Activated CD4-positive, alpha-beta T cell treated with anti-CD3 and anti-CD28 coated beads, Interleukin-2, Interleukin-4, amounts not matched to agents 100 ng/mL and 50 ng/mL, durations not matched to agents 16 hours and 8 hours (primary cell): Measurements from ENCODE around the gene TCF12.
"Not testable (repeated sequence)": the region's sequence is repeated elsewhere in the genome, so short reads cannot be mapped to it uniquely, and the experiment has no call there.

Experiments
- DNase-seq: peaks from one replicate; pipeline ENCODE4 v3.0.0-alpha.2; 2020; ENCODE audit warnings: low spot score

Gene TCF12

GRCh38 chr15:57135800-57136199 is 217.4 kb downstream of the TCF12 start:
- no peak for DNase-seq

- no peak for DNase-seq
These were observed 219.9 kb downstream of the TCF12 start for GRCh38 chr15:57138349-57138788.

- DNase-seq = no peak
These were observed 225.2 kb downstream of the TCF12 start for GRCh38 chr15:57143511-57144078.

GRCh38 chr15:57144448-57144847 is 226.0 kb downstream of the TCF12 start:
- DNase-seq = no peak

GRCh38 chr15:57146506-57147201 is 228.2 kb downstream of the TCF12 start:
- peak; percentile 33 for DNase-seq

GRCh38 chr15:57147621-57148020 is 229.2 kb downstream of the TCF12 start:
- DNase-seq = no peak

- no peak for DNase-seq
These were observed 229.8 kb downstream of the TCF12 start for GRCh38 chr15:57148262-57148661.

GRCh38 chr15:57149196-57149595 is 230.8 kb downstream of the TCF12 start:
- no peak for DNase-seq

GRCh38 chr15:57150066-57150865 is 231.8 kb downstream of the TCF12 start:
- DNase-seq = no peak

- not testable (repeated sequence) for DNase-seq
These were observed 232.4 kb downstream of the TCF12 start for GRCh38 chr15:57150866-57151203.

GRCh38 chr15:57152133-57152532 is 233.7 kb downstream of the TCF12 start:
- no peak for DNase-seq

- DNase-seq = peak; percentile 82
These were observed 234.5 kb downstream of the TCF12 start for GRCh38 chr15:57152666-57153539.

GRCh38 chr15:57156210-57156884 is 237.9 kb downstream of the TCF12 start:
- DNase-seq = no peak

GRCh38 chr15:57158589-57158988 is 240.1 kb downstream of the TCF12 start:
- DNase-seq = no peak

GRCh38 chr15:57158997-57159668 is 240.7 kb downstream of the TCF12 start:
- no peak for DNase-seq

GRCh38 chr15:57159767-57160166 is 241.3 kb downstream of the TCF12 start:
- DNase-seq = no peak

GRCh38 chr15:57160823-57161560 is 242.5 kb downstream of the TCF12 start:
- DNase-seq = no peak

- DNase-seq = not testable (repeated sequence)
These were observed 245.8 kb downstream of the TCF12 start for GRCh38 chr15:57164251-57164650.

GRCh38 chr15:57165992-57166391 is 247.5 kb downstream of the TCF12 start:
- peak; percentile 36 for DNase-seq

GRCh38 chr15:57167821-57168395 is 249.5 kb downstream of the TCF12 start:
- DNase-seq = no peak
